Left ventricle myocardium superior (tissue), 1 donor: ENCODE measurements around the gene LSG1. TPM values are rescaled to one million over a fixed set of nuclear protein-coding genes. Genes with fewer than 3 reads are reported as not detected.

Source experiments
- ATAC-seq: fragments of 200-7000 bp; cut with Tn5 transposase; one replicate; pipeline ENCODE4 v1.9.1; 2020; ENCODE audit warnings: mild to moderate bottlenecking, moderate library complexity
- DNase-seq: peaks from one replicate; pipeline ENCODE4 v3.0.0-alpha.2; 2020
- intact Hi-C: fragments of 100-400 bp; cut with micrococcal nuclease; formaldehyde crosslinking; loops from one replicate; pipeline ENCODE4 v1.11.0; 2022
- total RNA-seq: library from RNA; stranded (reverse); fragmentation: NEBNext Ultra II Directional; extraction: Animal tissue kit (Norgen Biotek cat#: 25700); gene quantifications from one replicate; pipeline ENCODE4 v1.2.1, GENCODE V29; 2021
- donor health status: DM: no; HTN: yes; CAD: no; lungs with severe emphysema.

The LSG1 gene
- total RNA-seq, 1 donor from 2014 or later: 21.4 TPM

DNA sequence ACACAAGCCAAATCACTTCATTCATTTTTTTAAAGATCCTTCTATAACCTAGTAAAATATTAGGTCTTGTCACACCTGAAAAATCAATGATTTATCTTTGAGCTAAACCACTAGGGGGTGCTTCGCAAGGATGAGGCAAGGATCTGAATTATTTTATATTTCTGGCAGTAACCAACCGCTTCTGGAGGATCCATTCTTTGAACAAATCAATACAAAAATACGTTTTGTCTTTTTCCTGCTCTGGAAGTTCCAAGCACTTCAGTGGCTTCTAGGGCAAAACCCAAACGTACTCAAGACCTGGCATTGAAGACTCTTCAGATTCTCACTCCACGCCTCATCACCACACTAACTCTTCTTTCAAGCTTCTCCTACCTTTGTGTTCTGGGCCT, 486 bp downstream of the LSG1 start:
- intact Hi-C loops: loop anchor here (5.0 kb wide), 1 partner anchor 846 kb away; no protein-coding TSS in a partner anchor
- DNase-seq: no peak
- peak; percentile 4 for ATAC-seq

DNA sequence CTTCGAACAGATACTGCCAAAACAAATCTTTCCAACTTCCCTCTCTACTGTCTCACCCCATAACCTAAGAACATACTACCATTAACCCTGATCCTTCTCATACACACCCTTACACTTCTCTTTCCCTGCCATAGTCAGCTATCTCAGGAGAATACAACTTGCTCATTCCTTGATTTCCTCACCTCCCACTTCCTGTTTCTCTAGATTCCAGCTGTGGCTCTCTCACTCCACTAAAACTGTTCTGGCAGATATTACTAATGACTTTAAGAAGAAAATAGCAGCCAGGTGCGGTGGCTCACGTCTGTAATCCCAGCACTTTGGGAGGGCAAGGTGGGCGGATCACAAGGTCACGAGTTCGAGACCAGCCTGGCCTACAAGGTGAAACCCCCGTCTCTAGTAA, 4.6 kb downstream of the LSG1 start:
- ATAC-seq: no peak

DNA sequence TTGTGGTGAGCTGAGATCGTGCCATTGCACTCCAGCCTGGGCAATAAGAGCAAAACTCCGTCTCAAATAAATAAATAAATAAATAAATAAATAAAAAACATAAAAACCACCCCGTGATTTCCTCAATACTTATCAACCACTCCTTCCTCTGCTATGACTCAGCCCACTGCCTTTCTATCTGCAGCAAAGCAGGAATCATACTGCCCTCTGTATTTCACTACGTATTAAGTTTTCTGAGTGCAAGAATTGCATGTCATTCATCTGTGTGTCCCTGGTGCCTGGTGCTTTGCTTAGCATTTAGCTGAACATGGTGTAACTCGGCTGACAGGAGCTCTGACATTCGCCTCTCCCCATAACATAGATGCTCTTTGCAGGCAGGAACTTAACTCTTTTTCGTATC, 7.1 kb downstream of the LSG1 start:
- intact Hi-C loops: no loop called here
- no peak for DNase-seq
- ATAC-seq: no peak

More for the DNA sequence above, 4.6 kb downstream of the LSG1 start:
- intact Hi-C loops: no loop called here
- DNase-seq: no peak

DNA sequence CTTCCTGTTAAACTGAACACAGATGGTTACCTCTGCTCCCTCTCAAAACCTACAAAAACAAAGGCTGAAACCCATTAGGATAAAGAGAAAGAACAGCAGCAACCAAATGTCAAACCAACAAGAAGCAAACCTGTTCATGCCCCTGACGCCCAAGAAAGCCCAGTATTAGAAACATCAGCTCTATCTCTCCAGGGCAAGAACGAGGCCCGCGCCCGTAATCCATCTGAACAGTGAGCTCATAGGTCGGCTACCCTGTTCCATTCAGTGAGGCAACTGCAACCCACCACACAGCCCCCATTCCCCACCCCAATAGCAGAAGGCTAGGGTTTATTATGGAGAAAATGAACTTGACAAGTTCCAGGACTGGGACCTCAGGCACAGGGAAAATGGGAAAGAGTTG, 10.0 kb downstream of the LSG1 start:
- intact Hi-C loops: no loop called here
- ATAC-seq (no peak), DNase-seq (no peak)

DNA sequence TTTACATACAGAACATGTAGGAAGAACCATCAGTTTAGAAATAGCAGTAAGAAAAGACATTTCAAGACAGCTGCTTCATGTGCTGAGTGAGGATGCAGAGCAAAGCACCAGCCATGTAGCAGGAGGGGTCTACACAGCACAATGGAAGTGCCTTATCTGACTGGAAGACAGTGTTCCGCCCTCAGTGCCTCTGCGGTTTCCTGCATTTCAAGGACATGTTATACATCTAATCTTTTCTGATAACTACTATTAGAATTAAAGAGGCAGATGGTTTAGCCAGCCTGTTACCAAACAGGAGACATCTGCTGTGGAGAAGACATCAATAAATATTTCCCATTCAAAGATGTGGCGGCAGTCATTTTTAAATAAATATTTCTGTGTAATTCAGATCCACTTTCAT, 10.6 kb downstream of the LSG1 start:
- intact Hi-C loops: no loop called here
- ATAC-seq (peak; percentile 29), DNase-seq (no peak)

DNA sequence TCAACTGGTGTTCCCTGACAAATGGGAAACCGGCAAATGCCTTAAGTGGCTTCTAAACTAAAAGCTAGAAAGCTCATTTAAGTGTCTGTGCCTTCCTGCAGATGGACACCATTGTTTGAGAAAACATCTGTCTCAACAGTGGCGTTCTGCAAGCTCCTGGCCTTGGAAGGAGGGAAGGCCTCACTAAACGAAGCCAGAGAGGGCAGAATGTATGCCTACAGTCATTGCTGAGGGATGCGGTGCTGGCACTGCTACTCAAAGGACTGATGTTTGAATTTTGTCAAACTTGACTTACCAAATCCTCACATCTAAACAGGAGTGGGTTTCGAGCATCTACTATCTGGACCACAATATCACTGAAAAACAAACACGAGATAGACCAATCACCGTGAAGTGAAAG, 12.2 kb downstream of the LSG1 start:
- intact Hi-C loops: no loop called here
- no peak for DNase-seq
- ATAC-seq: no peak

DNA sequence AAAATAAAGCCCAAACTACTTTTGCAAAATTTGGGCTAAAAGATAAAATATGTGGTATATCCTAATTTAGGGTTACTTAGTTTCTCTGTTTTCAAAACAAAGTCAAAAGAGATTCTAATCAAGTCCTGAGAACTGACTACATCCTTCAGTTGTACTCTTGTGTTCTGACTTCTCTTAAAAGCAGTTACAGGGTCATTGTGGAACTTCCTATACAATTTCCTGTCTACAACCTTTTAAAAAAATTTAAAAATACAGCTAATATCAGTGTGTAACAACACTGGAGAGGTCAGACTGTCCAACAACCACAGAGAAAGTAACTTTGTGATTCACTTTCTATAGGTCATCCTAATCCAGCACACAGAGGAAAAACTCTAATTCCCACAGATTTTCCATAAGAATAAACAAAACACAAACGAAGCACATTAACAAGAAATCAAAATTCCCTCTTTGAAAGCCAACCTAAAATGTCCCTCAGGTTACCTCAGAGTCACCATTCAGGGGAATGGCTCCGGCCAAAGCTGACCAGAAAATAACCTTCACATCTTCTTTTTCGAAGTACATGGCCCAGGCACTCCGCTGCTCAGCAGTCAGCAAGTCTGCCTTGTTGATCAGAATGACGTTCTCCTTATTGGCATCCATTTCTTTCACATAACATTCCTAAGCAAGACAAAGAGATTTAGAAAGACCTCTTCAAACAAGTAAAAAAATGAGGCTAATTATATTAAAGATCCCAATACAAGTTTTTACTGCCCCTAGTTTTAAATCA, 13.3 kb downstream of the LSG1 start:
- intact Hi-C loops: no loop called here
- DNase-seq (no peak), ATAC-seq (no peak)

DNA sequence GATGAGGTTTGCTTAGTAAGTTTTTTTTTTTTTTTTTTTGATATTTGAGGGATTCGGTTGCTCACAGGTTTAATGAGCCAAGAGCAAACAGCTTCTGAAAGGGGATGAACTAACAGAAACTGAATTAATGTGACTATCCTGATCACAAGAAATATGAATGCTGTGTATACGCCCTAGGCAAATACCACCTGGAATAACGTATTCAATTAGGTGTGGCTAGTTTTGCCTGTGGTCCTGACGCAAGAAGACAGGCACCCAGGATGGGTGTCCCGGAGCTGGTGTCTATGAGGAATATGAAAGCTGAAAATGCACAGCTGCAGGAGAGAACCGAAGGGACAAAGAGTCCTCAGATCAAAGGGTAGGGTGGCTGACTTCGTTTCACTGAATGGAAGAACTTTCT, 14.6 kb downstream of the LSG1 start:
- no peak for ATAC-seq

DNA sequence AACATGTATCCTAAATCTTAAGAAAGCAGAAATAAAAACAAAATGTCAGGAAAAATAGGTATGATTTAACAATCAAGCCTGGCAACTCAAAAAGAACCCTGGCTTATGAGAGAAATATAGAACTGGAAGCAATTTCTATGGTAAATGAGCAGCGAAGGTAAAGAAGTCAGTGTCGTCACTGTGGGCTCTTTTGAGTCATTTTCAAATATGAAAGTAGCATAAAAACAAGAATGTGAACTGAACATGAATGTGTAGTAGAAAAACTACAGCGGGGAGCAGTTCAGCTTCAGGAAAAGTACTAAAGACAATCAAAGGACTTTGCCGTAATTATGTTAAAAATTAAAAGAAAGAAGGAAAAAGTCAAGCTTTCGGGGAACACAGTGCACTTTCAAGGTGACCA, 17.5 kb downstream of the LSG1 start:
- DNase-seq (no peak), ATAC-seq (no peak)
- intact Hi-C loops: no loop called here

More for the DNA sequence above, 14.6 kb downstream of the LSG1 start:
- no peak for DNase-seq
- intact Hi-C loops: no loop called here

DNA sequence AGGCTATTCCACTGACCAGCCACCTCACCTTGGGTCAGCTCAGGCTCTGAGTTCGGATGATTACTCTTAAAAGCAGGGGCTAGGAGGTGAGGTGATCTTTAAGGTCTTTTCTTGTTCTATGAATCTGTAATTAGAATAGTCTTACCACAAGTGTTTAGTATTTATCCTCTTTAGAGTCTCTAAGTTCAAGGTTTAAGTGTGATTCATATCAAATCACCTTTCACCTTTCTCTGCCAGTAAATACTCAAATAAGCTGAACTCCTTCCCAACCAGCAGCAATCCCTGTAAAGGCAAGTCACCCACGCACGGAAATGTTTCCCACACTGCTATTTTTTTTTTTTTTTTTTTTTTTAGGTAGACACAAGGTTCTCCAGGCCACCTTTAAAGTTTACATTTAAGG, 24.2 kb downstream of the LSG1 start:
- intact Hi-C loops: no loop called here
- ATAC-seq: no peak
- no peak for DNase-seq

DNA sequence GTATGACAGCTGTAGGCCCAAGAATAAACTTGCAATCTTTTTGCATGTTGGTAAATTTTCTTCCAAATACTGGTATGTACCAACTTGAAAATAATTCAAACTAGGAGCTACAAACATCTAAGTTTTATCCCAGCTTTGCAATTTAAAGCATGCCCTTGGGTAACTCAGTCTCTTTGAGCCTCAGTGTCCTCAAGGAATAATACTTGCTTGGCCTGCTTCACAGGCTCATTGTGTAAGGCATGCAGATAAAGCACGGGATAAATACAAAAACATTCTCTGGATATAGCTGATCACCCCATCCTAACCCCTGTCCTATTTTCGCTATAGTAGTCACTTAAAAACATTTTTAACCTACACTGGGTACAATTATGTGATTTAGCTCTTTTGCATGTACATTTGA, 29.2 kb downstream of the LSG1 start:
- ATAC-seq (no peak), DNase-seq (no peak)
- intact Hi-C loops: no loop called here

DNA sequence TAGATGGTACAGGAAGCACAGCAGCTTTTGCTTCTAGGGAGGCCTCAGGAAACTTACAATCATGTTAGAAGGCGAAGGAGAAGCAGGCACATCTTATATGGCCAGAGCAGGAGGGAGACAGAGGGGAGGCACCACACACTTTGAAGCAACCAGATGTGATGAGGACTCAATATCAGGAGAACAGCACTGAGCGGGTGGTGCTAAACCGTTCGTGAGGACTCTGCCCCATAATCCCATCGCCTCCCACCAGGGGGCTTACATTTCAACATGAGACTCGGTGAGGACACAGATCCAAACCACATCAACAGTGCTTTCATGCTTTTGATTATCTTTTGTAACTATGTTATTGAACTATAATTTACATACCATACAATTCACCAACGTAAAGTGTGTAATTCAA, 31.2 kb downstream of the LSG1 start:
- ATAC-seq (no peak), DNase-seq (no peak)
- intact Hi-C loops: no loop called here

DNA sequence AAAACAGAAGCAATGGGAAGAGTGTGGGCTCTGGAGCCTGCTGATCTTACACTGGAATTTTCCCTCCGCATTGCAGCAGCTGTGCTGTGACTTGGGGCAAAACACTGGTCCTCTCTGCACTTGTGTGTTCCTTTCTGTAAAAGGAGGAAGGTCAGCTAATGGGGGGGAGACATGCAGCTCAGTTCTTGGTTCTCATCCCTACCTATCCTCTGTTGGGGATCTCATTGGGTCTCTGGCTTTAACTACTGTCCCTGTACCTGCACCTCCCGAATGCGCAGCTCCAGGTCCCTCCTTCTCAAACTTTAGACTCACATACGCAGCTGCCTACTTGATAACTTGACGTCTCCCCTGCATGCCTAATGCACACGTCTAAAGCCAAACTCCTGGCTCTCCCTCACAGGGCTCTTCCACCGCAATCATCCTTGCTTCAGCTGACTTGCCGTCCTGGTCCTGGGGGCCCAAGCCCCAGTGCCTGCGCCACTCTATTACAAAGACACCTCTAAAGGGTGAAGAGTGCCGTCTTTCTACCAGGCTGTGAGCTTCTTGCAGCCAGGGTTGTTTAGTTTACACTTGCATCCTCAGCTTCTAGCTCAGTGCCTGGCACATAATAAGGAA, 32.9 kb downstream of the LSG1 start:
- intact Hi-C loops: no loop called here
- ATAC-seq (no peak), DNase-seq (no peak)

DNA sequence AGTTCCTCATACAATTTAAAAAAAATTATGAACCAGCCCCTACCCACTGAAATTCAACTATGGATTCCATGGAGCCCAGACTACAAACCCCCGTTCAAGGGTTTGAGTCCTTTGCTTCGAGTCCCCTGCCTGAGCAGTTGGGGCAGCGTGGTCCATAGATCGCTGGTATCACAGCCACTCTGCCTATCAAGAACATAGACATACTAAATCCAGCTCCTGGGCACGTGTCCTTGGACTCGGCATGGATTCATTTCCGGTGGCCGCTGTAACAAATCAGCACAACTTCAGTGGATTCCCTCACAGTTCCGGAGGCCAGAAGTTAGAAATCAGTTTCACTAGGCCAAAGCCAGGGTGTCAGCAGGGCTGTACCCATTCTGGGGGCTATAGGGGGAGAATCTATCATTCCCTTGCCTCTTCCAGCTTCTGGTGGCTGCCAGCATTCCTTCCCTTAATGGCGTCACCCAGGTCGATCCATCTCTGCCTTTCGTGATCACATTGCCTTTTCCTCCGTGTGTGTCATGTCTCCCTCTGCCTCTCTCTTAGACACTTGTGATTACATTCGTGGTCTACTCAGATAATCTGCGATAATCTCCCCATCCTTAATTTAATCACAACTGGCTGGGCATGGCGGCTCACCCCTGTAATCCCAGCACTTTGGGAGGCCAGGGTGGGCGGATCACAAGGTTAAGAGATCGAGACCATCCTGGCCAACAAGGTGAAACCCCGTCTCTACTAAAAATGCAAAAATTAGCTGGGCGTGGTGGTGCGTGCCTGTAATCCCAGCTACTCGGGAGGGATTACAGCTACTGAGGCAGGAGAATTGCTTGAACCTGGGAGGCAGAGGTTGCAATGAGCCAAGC, 34.2 kb downstream of the LSG1 start:
- intact Hi-C loops: no loop called here
- DNase-seq (no peak), ATAC-seq (no peak)

DNA sequence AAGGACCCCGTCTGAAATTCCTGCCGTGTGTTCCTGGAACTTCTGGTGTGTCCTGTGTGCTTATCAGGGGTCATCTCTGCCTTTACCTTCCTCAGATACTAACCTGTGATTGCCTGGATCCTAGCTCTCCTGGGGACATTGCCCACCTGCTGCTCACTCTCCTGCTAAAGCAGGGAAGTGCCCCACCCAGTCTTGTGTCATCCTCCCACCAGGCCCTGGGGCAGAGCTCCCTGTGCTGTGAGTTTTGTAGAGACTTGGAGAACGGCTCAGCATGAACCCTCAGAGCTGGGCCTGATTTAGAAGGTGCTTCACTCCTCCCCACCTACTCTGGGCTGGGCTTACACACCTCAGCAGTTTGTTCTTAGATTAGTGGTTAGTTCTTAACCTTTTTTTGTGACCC, 34.9 kb downstream of the LSG1 start:
- no peak for ATAC-seq
- intact Hi-C loops: no loop called here
- no peak for DNase-seq

DNA sequence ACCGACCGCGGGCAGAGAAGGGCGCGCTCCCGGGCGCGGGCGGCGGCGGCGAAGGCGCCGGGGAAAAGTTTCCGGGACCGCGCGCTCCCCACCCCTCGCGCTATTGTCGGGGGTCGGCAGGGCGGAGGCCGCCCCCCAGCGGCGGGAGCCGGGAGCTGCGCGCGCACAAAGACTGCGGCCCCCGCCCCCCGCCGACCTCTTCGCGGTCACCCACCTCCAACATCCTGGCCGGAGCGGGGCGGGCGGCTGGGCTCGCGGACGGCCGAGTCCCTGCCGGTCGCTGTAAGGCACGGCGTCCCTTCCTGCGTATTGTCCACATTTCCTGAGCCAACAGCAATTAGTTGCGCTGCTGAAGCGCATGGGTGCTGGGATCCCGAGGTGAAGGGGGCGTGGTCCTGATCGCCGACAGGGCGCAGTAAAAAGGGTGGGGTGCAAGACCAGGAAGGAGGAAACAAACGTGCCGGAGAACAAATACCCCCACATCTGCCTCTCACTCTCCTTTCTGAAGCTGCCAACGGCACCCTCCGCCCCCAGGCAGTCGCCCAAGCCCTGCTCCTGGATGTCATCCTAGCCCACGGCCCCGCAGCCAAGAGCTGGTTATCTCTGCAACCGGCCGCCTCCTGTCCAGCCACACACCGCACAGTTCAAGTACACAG, 38.5 kb downstream of the LSG1 start, which contains the start of gene TMEM44:
Gene TMEM44, minus strand, starts transcription at position 71 of the 656 bp plus-strand sequence. CDS start 204 bp downstream, outside the sequence.
- ATAC-seq (peak; percentile 86), DNase-seq (peak; percentile 85)
- intact Hi-C loops: no loop called here

DNA sequence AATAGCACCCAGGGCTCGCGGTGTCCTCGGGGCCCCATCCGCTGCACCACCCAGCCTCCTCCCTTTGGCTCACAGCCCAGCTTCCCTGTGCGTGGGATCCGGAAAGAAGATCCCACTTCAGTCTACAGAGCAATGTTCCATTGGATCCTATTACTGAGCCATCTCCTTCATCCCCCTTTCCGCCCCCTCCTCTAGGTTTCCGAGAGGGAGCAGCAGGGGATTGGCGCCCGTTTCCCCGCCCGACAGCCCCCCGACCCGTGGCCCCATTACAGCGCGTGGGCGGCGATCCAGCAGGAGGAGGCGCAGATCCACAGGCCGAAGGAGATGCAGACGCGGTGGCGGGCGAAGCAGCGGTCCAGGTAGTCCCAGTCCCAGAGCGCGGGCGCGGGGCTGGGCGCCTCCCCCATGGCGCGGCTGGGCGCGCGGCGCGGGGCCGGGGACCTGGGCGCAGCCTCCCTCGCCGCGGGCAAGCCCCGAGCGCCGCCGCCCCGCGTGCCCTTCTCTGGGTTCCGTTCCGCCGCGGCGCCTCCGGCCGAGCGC, 39.1 kb downstream of the LSG1 start:
- DNase-seq (peak; percentile 67), ATAC-seq (peak; percentile 26)
- intact Hi-C loops: no loop called here

DNA sequence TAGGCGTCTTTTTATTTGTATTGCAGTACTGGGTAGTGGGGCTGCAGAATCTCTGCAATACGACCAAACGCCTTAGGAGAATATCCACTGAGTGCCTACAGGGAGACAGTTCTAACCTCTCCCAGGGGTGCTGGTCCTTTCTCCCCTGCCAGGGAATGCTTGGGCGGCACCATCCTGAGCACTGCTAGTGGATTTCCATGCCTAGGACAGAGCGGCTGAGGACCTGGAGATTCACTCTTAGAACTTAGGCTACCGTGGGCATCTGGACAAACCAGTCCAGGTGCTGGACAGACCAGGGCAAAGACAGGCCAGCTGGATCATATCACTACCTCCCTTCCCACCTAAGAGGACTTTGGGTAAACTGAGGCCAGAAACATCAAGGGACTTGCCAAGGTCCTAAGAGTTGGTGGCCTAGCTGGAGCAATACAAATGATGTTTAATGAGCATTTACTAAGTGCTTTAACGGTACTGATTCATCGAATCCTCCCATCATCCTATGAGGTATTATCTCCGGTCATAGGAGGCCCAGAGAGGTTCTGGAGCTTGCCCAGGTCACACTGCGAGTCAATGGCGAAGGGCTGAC, 39.7 kb downstream of the LSG1 start:
- DNase-seq: no peak
- intact Hi-C loops: no loop called here
- ATAC-seq: no peak

DNA sequence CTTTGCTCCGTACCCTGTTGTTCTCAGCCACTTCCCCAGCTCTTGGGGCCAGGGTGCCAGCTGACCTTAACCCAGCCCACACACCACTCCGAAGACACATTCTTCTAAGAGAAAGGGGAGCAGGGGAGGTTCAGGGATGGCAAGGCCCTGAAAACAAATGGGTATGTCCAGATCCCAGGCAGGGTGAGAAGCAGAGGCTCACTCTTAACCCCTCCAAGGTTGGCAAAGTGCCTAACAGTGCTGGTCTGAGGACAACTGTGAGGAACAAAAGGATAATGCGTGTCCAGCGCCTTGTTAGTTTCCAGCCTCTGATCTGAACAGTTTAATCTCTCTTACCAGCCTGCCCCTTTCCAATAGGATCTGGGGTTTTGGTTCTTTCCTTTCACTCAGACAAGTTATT, 40.3 kb downstream of the LSG1 start:
- DNase-seq (no peak), ATAC-seq (no peak)
- intact Hi-C loops: no loop called here
